ENCODE results near the gene PARP8.

The PARP8 gene

DNA sequence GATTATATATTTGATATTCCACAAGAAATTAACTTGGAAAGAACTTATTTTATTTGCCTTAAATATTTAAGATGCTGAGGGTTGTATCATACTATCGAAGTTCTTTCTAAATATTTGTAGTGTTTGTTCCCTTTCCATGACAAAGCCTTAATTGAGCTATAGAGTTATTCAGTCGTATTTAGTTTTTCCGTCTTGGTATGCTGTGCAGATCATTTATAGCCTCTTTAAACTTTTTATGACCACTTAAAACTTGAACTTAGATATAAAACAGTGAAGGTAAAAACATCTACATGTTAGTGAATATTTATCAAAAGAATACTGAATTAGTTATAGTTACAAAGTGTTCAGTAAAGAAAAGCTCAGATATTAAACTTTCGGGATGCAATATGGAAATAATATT, 74.4 kb downstream of the PARP8 start:
- Histone ChIP-seq H3K36me3 (ENCODE audit: control insufficient read depth, insufficient read depth, low read length) (0 out of 2 replicates have a peak, but pooled peaks cover 2% of the 10 kb centered on the region), H3K4me3 (replicated peaks; ENCODE audit: low read depth, low read length) (no peak overlapping the region), H3K27me3 (replicated peaks; ENCODE audit: control insufficient read depth, insufficient read depth, low read length) (no peaks in the 10 kb centered on the region)
- DNase-seq (ENCODE audit: extremely low read depth, insufficient read length) = no peak
- TF ChIP-seq, protein P1, sequence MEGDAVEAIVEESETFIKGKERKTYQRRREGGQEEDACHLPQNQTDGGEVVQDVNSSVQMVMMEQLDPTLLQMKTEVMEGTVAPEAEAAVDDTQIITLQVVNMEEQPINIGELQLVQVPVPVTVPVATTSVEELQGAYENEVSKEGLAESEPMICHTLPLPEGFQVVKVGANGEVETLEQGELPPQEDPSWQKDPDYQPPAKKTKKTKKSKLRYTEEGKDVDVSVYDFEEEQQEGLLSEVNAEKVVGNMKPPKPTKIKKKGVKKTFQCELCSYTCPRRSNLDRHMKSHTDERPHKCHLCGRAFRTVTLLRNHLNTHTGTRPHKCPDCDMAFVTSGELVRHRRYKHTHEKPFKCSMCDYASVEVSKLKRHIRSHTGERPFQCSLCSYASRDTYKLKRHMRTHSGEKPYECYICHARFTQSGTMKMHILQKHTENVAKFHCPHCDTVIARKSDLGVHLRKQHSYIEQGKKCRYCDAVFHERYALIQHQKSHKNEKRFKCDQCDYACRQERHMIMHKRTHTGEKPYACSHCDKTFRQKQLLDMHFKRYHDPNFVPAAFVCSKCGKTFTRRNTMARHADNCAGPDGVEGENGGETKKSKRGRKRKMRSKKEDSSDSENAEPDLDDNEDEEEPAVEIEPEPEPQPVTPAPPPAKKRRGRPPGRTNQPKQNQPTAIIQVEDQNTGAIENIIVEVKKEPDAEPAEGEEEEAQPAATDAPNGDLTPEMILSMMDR (IDR thresholded peaks at IDR 0.05; ENCODE audit: insufficient read depth, low read length, poor library complexity, severe bottlenecking) = no peak

DNA sequence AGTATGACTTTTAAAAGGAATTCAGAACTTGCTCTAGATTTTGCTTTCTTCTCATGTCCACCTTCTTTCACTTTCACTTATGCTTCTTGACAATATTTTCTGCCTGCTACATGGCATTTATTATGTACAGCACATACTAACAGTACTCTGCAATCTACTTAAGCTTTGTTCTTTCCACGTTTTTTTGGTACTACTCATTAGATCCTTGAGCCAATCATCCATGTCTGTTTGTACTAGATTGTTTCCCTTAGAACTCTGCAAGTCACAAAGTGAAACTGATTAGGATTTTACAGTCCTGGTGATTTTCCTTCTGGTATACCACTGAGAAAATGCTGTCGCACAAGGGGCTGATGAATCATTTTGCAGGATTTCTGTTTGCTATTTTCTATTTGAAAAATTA, 78.3 kb downstream of the PARP8 start:
- peak; percentile 23 for DNase-seq (ENCODE audit: extremely low read depth, insufficient read length)
- no peaks in the 10 kb centered on the region for H3K27me3 ChIP-seq (replicated peaks; ENCODE audit: control insufficient read depth, insufficient read depth, low read length)
- no peaks in the 10 kb centered on the region for H3K36me3 ChIP-seq (ENCODE audit: control insufficient read depth, insufficient read depth, low read length)
- H3K4me3 ChIP-seq (replicated peaks; ENCODE audit: low read depth, low read length) = peak overlapping the region; percentile 49
- TF ChIP-seq, protein P1 (IDR thresholded peaks at IDR 0.05; ENCODE audit: insufficient read depth, low read length, poor library complexity, severe bottlenecking) = no peak

GRCh38 chr5:50745221-50745910, 78.9 kb downstream of the PARP8 start:
- Histone ChIP-seq H3K36me3 (ENCODE audit: control insufficient read depth, insufficient read depth, low read length) (no peaks in the 10 kb centered on the region), H3K4me3 (replicated peaks; ENCODE audit: low read depth, low read length) (peak overlapping the region; percentile 49), H3K27me3 (replicated peaks; ENCODE audit: control insufficient read depth, insufficient read depth, low read length) (no peaks in the 10 kb centered on the region)
- TF ChIP-seq, protein P1 (IDR thresholded peaks at IDR 0.05; ENCODE audit: insufficient read depth, low read length, poor library complexity, severe bottlenecking) = no peak
- no peak for DNase-seq (ENCODE audit: extremely low read depth, insufficient read length)

GRCh38 chr5:50749181-50749580, 82.7 kb downstream of the PARP8 start:
- no peak overlapping the region for H3K4me3 ChIP-seq (replicated peaks; ENCODE audit: low read depth, low read length)
- H3K27me3 ChIP-seq (replicated peaks; ENCODE audit: control insufficient read depth, insufficient read depth, low read length) = no peaks in the 10 kb centered on the region
- H3K36me3 ChIP-seq (ENCODE audit: control insufficient read depth, insufficient read depth, low read length) = no peaks in the 10 kb centered on the region
- DNase-seq (ENCODE audit: extremely low read depth, insufficient read length) = no peak
- TF ChIP-seq, protein P1 (IDR thresholded peaks at IDR 0.05; ENCODE audit: insufficient read depth, low read length, poor library complexity, severe bottlenecking) = no peak

- TF ChIP-seq, protein P1 (IDR thresholded peaks at IDR 0.05; ENCODE audit: insufficient read depth, low read length, poor library complexity, severe bottlenecking) = no peak
- DNase-seq (ENCODE audit: extremely low read depth, insufficient read length) = no peak
- Histone ChIP-seq H3K4me3 (replicated peaks; ENCODE audit: low read depth, low read length) (no peak overlapping the region), H3K27me3 (replicated peaks; ENCODE audit: control insufficient read depth, insufficient read depth, low read length) (no peaks in the 10 kb centered on the region), H3K36me3 (ENCODE audit: control insufficient read depth, insufficient read depth, low read length) (no peaks in the 10 kb centered on the region)
Observed at GRCh38 chr5:50749873-50750272, 83.4 kb downstream of the PARP8 start.

All from GM06990 (cell line).